Glomerular visceral epithelial cell (primary cell): ENCODE measurements around the gene ZNF593OS.
A peak's percentile ranks its signal among the peaks of the same experiment; 100 is the strongest.

Source experiments
- DNase-seq: peaks from one replicate; pipeline ENCODE4 v3.0.0-alpha.2; 2016; ENCODE audit errors: extremely low spot score

ZNF593OS gene

GRCh38 chr1:26184086-26184485 lies 12.5 kb upstream of the ZNF593OS start:
- no peak for DNase-seq

- no peak for DNase-seq
Measured at GRCh38 chr1:26182383-26182696, 10.7 kb upstream of the ZNF593OS start.

- DNase-seq: peak; percentile 43
Measured at GRCh38 chr1:26181586-26182382, 10.2 kb upstream of the ZNF593OS start.

- no peak for DNase-seq
Measured at GRCh38 chr1:26180010-26180506, 8.4 kb upstream of the ZNF593OS start.

GRCh38 chr1:26177182-26177684 lies 5.6 kb upstream of the ZNF593OS start, which contains the start of gene CNKSR1:
CNKSR1 (plus strand) TSS chr1:26177491; CDS start chr1:26177548, 57 bp downstream.
- no peak for DNase-seq

- DNase-seq: no peak
Measured at GRCh38 chr1:26175346-26175745, 3.7 kb upstream of the ZNF593OS start.

- no peak for DNase-seq
Measured at GRCh38 chr1:26170472-26170821, 1.2 kb downstream of the ZNF593OS start.

- DNase-seq: peak; percentile 92
Measured at GRCh38 chr1:26169669-26170471, 1.8 kb downstream of the ZNF593OS start, which contains the start of gene ZNF593. ZNF593 (plus strand) TSS chr1:26169908; CDS start chr1:26169984, 76 bp downstream.

- DNase-seq: no peak
Measured at GRCh38 chr1:26169198-26169554, 2.5 kb downstream of the ZNF593OS start.

GRCh38 chr1:26168410-26169197 lies 3.0 kb downstream of the ZNF593OS start, which contains the start of gene C1orf232:
C1orf232 (minus strand) TSS chr1:26168963; CDS start chr1:26168499, 464 bp downstream.
- DNase-seq: no peak

GRCh38 chr1:26166719-26167281 lies 4.8 kb downstream of the ZNF593OS start:
- DNase-seq: no peak

- no peak for DNase-seq
Measured at GRCh38 chr1:26164861-26165842, 6.5 kb downstream of the ZNF593OS start.

GRCh38 chr1:26164036-26164860 lies 7.4 kb downstream of the ZNF593OS start:
- DNase-seq: peak; percentile 34

- DNase-seq: no peak
Measured at GRCh38 chr1:26163684-26164035, 8.0 kb downstream of the ZNF593OS start.

GRCh38 chr1:26162220-26162709 lies 9.4 kb downstream of the ZNF593OS start:
- DNase-seq: no peak

- DNase-seq: peak; percentile 42
Measured at GRCh38 chr1:26161415-26162219, 10.0 kb downstream of the ZNF593OS start.

GRCh38 chr1:26160527-26161414 lies 10.9 kb downstream of the ZNF593OS start:
- DNase-seq: no peak

- DNase-seq: no peak
Measured at GRCh38 chr1:26159743-26160039, 11.9 kb downstream of the ZNF593OS start.
